SH-SY5Y (cell line): ENCODE data around the gene DNM2.

Source experiments
- GATA2 ChIP-seq: IDR thresholded peaks from 2 replicates; pipeline ENCODE4 v1.6.1; 2011; ENCODE audit warnings: mild to moderate bottlenecking, low read depth, low read length
- GATA3 ChIP-seq: IDR thresholded peaks from 2 replicates; pipeline ENCODE4 v1.6.1; 2011; ENCODE audit warnings: low read depth, mild to moderate bottlenecking, low read length, moderate library complexity

- TF ChIP-seq GATA3, result no peak
- TF ChIP-seq GATA2, result no peak
Observed at GRCh38 chr19:10742476-10742875, 24.6 kb downstream of the DNM2 start.
